Stimulated activated CD8-positive, alpha-beta memory T cell treated with anti-CD3 and anti-CD28 coated beads, Interleukin-4, amount 100 ng/mL, for 4 hours (primary cell): ENCODE results near the gene TPR.
"Not testable (repeated sequence)": the region's sequence is repeated elsewhere in the genome, so short reads cannot be mapped to it uniquely, and the experiment has no call there.

Experiments
- DNase-seq, 2 donors: peaks; one replicate each; pipeline ENCODE4 v3.0.0-alpha.2; 2020; ENCODE audit warnings: low read depth in 2 of 2, low spot score in 1 of 2

TPR gene

DNA sequence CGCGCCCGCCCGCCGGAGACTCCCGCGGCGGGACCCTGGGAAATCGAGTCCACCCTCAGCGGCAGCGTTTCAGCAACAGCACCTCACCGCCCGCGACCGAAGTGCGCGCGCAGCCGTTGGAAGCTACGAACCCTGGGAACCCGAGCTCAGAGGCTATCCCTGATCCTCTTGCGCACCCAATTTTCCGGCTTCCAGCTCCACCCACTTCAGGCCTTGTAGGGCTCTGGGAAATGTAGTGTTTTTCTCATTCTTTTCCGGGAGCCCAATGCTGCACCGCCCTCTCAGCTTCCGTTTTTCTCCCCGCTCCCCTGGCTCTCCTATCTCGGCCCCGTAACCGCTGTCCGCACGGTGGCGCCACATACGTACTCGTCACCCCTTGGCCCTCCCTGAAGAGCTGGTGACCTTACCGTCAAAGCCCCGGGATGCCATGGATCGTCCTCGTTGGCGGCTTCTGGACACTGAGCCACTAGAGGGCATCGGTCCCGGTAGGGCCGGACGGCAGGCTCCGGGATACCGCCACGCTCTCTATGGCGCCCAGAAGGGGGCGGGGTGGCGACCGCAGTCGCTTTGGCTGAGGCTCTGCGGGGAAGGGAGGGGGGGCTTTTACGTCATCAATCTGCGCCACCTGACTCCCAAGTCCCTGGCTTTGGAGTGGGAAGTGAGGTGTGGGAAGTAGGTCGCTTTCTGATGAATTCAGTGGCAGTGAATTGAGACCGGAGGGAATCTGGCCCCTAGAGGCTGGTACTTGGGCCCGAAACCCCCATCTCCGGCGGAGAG lies at the start of gene TPR, which contains the start of gene ODR4:
TPR (minus strand) TSS at position 102 of the 777 bp plus-strand sequence. CDS start 225 bp downstream, outside the sequence.
ODR4 (plus strand) TSS at position 687 of the 777 bp plus-strand sequence. CDS start 3,948 bp downstream, outside the sequence.
- DNase-seq: peak; percentile 88 to 91

DNA sequence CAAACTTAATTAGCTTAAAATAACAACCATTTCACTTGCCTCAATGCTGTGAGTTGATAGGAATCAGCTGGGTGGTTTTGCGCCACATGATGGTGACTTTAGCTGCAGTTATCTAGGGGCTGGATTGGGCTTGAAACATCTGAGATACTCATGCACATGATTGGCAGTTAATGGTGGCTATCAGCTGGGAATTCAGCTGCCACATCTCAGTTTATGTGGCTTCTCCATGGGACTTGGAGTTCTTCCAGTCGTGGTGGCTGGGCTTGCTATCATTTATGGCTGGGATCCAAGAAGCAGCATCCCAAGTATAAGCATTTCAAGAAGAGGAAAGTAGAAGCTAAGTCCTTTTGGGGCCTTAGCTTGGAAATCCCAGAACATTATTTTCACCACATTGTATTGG lies 49.5 kb upstream of the TPR start:
- DNase-seq: no peak

DNA sequence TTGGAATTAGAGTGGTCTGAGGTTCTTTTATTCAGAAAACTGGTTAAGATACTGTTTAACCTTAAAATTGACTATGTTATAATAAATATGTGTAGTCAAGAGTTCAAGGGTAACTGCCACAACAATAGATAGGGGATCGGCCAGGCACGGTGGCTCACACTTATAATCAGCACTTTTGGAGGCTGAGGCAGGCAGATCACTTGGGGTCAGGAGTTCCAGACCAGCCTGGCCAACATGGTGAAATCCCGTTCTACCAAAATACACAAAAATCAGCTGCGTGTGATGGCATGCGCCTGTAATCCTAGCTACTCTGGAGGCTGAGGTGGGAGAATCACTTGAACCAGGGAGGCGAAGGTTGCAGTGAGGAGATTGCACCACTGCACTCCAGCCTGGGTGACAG lies 46.4 kb upstream of the TPR start:
- DNase-seq: no peak

DNA sequence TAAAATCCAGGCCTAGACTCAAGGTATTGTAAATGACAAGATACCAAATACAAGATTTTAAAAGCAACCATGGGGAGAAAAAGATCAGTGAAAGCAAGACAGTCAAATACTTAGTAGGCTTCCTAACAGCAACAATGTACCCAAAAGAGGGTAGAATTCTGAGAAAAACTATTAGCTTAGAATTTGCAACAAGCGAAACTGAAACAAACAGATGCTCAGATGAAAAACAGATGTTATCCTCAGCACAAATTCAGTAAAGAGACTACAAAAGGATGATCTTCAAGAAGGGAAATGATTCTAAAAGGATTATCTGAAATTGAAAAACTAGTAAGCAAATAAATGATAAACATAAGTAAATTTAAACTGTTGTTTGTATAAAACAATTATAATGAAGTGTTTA lies 45.9 kb upstream of the TPR start:
- DNase-seq: no peak

DNA sequence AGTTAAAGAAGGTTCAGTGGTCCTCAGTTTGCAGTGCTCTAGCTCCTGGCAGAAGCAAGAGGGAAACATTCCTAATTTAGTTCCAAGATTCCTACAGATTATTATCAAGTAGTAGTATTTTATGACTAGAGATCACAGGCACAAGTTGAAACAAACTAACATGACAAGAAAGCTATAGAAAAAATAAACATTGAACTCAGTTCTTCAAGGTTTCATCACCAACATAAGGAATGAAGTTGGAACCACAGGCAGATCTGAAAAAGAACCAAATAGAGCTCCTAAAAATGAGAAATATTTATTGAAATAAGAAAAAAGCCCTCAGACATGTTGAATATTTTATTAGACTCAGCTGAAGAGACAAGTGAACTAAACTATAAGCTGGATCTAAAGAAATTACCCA lies 45.3 kb upstream of the TPR start:
- DNase-seq: no peak

DNA sequence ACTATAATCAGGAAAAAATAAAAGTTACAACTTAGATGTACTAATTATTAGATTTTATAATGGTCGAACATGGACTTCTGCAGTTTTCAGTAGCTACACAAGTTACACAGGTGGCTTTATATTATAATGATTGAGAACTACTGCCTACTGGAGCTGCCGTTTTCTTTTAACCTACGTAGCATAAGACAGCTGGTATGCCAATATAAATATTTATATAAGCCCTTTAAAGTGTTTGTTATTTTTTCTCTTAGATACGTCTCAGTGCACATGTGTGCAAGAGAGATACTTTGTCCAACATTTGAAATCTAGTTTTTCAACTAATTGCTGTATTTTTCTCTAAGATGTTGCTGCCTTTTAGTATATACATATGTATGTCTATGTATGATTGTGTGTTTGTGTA lies 43.5 kb upstream of the TPR start:
- DNase-seq: no peak

DNA sequence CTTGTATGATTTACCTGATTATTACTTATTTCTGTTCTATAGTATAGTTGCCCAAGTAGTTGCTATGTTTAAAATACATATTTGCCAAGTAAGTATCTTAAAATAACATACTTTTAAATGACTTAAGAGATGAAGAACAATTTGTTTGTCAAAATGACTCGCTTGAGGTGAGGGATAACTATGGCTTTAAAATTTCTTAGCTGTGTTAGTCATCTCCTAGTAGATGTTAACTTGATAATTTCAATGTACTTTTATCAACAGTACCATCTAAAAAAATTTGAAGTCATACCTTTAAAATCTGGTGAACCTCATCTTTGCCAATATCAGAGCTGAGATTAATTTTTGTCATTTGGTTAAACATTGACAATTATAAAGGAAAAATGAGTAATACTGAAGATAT lies 38.3 kb upstream of the TPR start:
- no peak for DNase-seq

DNA sequence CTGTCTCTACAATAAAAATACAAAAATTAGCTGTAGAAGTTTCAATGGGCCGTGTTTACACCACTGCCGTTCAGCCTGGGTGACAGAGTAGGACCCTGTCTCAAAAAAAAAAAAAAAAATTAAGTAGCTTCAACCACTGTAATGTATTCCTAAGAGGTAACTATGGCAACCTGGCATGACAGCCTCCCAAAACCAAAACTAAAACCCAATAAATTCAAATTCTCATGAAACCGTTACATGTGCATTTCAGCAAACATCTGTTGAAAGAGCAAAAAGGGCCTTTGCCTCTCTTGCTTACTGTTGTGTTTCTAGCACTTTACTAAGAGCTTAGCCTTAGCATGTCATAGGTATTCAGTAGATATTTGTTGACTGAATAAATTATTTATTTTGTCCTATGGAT lies 34.0 kb upstream of the TPR start:
- no peak for DNase-seq

DNA sequence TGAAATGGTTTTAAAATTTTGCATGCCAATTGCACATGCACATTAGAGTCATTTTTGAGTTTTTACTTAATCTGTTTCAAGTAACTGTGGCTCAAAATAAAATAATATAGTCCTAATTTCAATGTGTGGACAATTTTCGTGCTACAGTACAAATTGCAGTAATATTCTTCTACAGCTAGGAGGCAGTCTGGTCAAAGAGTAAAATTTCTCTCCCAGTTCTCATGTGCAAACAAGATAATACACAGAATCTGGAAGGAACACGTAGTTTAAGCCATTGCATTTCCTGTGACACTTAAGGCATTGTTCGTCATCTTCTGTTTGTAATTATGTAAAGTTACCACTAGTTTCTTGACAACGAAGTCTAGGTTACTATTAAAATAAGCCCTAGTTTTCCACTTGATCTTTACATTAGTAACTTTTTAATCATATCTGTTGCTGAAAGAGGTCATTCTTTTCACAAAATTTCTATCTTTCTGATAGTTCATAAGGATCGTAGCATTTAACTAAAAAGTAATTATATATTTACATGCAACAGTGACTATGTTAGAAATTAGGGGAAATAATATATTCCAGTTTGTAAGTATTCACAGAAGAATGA lies 29.5 kb upstream of the TPR start:
- no peak for DNase-seq

DNA sequence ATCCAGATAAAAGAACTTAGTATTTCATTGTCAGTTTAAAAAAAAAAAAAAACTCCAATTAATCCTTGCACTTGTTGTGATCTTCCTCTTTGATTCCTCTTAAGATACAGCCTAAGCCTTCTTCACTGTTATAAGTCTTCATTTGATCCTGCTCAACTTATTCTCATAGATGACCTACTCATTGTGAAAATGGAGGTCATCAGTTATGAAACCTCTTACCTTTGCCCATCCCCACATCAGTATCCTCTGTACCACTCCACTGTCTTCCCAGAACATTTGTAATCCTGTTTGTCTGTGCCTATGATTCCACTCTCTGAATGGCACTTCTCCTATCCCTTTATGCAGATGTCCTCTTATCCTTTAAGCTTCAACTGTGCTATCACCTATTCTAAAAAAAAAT lies 28.6 kb upstream of the TPR start:
- DNase-seq: no peak

DNA sequence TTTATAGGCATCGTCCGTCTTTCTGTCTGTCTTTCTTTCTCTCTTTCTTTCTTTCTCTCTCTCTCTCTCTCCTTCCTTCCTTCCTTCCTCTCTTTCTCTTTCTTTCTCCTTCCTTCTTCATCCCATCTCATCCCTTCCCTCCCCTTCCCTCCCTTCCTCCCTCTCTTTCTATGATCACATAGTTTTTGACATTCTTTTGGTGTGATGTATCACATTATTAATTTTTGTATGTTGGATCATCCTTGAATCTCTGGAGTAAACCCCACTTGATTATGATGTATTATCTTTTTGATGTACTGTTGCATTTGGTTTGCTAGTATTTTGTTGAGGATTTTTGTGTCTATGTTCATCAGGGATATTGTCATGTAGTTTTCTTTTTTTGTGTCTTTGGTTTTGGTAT lies 26.4 kb upstream of the TPR start:
- not testable (repeated sequence) for DNase-seq

DNA sequence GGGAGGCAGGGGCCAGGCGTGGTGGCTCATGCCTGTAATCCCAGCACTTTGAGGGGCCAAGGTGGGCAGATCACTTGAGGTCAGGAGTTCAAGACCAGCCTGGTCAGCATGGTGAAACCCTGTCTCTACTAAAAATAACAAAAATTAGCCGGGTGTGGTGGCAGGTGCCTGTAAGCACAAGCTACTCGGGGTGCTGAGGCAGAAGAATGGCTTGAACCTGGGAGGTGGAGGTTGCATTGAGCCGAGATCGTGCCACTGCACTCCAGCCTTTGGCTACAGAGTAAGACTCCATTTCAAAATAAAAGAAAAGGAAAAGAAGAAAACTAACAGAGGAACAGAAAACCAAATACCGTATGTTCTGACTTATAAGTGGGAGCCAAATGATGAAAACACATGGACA lies 17.7 kb upstream of the TPR start:
- not testable (repeated sequence) for DNase-seq

DNA sequence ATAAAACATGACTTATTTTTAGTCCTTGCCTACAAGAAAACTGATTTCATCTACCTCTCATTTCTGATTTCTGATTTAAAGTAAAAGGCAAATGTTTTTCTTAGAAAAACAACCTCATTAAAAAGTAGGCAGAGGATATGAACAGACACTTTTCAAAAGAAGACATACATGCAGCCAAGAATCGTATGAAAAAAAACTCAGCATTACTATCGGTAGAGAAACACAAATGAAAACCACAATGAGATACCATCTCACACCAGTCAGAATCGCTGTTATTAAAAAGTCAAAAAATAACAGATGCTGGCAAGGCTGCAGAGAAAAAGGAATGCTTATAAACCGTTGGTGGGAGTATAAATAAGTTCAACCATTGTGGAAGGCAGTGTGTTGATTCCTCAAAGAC lies 16.8 kb upstream of the TPR start:
- no peak for DNase-seq

DNA sequence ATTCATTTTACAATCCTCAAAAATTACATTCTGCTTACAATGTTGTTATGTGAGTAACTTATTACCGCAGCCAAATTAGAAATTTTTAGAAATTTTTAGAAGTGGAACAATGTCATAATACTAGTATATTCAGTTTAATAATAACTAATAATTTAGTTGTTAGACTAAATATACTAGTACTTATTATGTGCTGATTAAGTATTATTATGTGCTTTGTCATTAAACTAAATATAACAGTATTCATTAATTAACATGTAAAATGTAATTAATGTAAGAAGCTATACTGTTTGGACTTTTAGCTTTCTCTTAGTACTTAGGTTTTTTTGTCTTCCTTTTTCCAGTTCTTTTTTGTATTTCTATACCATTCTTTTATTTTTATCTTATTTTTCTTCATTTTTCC lies 15.9 kb upstream of the TPR start:
- DNase-seq: no peak

DNA sequence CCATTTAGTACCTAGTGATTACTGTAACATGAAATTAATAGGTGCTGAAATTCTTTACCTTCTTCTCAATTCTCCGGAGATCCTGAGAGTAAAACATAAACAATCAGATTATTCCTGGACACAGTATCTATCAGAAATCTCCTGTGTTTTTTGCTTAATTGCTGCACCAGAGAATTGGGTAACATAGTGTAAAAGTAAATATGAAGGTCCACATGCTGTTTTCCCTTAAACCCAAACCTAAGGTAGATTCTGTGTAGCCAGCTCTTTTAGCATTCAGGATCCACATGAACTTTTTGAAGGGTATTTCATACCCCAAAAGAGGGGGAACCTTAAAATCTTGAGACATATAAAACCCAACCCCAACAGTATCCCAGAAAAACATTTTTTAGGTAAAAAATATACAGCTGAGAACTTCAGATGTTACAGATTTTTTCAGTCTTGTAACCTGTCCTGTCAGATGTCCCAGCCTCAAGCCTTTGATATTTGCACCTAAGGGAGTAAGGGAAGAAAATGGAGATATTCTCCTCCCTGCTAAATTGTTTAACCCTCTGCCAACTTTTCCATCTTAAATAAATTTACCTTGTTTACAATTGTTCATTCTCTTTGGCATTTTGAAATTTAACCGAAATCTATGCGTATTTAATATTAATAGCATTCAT lies 11.8 kb upstream of the TPR start:
- no peak for DNase-seq

DNA sequence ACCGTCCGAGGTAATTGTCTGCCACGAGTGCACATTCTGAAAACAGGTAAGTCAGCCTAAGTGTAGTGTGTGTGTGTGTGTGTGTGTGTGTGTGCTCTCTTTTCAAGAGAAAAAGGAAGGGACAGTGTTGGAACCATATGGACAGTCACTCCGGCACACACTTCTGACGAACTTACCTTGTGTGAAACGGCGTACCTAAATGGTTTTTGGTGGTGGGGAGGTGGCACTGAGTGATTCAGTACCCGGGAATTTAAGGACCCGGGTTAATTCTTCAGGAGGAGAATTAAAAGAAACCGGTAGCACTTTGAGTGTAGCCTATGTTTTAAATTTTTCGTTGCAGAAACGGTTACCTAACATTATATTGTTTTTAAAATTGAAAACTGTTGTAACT lies 871 bp upstream of the TPR start:
- no peak for DNase-seq

DNA sequence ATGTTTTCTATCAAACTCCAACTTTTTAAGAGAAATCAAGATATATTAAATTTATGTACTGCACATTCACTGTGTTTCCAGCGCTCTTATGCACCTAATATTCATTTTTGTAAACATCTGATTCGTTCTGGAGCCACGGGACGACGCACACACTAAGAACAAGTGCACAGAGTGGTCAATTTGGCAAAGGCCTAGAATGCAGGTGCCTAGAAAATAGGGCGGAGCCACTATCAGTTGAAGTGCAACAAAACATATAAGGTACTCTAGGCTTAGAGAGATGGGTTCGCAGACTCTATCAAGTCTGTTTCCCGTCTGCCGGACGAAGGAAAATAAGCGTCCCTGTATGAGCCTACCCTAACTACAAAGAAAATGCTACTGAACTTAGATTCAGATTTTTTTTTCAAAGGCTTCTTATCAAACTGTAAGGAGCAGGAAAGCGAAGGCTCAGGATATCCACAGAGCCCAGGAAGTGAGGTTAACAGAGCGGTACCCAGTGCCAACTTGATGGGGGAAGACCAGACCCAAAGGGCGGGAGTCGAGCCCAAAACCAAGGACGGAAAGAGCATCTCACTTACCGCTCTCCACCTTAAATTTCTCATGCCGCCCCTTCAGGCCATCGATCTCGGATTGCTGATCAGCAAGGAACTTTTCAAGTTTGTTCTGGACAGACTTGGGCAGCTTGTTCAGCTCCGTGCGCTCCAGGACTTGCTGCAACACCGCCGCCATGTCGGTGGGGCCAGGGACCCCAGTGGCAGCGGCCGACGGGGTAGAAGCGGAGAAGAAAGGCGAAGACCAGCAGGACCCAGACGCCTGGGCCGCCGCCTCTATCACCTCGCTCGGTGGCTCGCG lies 526 bp downstream of the TPR start:
- peak in 1 of 2 donors; percentile 1 for DNase-seq

DNA sequence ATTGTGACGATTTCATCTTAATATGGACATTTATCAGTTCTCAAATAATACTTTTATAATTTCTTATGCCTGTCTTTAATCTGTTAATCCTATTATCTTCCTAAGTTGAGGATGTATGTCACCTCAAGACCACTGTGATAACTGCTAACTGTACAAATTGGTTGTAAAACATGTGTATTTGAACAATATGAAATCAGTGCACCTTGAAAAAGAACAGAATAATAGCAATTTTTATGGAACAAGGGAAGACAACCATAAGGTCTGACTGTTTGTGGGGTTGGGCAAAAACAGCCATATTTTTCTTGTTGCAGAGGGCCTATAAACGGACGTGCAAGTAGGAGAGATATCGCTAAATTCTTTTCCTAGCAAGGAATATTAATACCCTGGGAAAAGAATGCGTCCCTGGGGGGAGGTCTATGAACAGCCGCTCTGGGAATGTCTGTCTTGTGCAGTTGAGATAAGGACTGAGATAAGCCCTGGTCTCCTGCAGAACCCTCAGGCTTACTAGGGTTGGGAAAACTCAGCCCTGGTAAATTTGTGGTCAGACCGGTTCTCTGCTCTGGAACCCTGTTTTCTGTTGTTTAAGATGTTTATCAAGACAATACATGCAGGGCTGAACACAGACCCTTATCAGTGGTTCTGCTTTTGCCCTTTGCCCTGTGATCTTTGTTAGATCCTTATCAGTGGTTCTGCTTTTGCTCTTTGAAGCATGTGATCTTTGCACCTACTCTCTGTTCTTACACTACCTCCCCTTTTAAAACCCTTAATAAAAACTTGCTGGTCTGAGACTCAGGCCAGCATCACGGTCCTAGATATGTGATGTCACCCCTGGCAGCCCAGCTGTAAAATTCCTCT lies 27.0 kb downstream of the TPR start:
- DNase-seq: not testable (repeated sequence)

DNA sequence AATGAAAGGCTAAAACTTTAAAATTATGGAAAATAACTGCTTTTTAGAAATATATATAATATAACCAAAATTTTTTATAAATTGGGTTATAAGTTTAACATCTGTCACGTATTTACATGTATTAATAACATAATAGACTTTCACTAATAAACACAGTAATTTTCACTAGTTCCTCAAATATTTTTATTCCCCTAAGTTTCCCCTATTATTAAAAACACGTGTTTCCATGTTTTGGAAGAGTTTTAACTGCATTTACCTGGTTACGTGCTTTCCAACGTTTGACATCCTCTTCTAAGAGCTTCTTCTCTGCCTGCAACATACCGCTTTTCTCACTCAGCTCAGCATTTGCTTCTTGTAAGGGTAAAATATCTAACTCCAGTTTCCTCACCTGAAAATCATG lies 34.3 kb downstream of the TPR start:
- DNase-seq: no peak

DNA sequence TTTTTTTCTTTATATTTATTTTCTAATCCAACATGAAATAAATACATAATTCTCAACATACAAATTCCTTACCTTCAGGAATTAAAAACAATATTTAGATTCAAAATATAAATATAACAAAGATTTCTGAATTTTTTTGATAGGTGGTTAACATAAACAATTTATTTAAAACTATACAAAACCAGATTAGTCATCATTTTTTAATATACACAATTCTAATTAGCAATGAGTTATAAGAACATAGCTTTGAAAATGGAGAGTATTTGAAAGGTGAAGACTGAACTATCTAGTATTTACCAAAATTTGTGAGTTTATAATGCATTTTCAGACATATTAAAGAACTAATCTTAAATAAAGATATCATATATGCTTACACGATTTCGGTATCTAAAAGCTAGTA lies 37.5 kb downstream of the TPR start:
- DNase-seq: no peak

DNA sequence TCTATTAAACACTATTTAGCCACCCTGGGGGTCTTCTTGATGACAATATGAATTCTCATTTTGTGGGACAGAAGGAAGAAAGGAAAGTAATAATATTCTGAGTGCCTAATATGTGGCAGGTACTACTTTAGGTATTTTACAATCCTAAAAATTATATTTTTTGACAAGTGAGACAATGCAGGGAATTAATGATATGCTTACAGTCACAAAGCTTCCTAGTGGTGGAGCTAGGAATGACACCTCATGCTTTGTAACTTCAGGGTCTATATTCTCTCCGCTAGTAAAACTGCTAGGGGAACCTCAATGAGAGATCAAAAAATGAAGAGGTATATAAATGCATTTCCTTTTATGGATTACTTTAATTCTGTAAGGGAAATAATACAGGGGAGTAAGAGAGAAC lies 44.3 kb downstream of the TPR start:
- DNase-seq: no peak
